ENCODE data around the gene USP36.

USP36 gene

GRCh38 chr17:78836420-78837021 lies 4.1 kb downstream of the USP36 start:
- DNase-seq, result no peak

GRCh38 chr17:78834571-78834970 lies 6.0 kb downstream of the USP36 start:
- no peak for DNase-seq

GRCh38 chr17:78832541-78832810 lies 8.1 kb downstream of the USP36 start:
- DNase-seq, result no peak

GRCh38 chr17:78831688-78832540 lies 8.7 kb downstream of the USP36 start:
- no peak for DNase-seq

GRCh38 chr17:78829477-78829876 lies 11.1 kb downstream of the USP36 start:
- no peak for DNase-seq

- peak; percentile 25 for DNase-seq
Observed at GRCh38 chr17:78828470-78829185, 12.0 kb downstream of the USP36 start.

- no peak for DNase-seq
Observed at GRCh38 chr17:78826836-78827509, 13.6 kb downstream of the USP36 start.

- DNase-seq, result no peak
Observed at GRCh38 chr17:78826421-78826820, 14.2 kb downstream of the USP36 start.

- no peak for DNase-seq
Observed at GRCh38 chr17:78825696-78826095, 14.9 kb downstream of the USP36 start.

GRCh38 chr17:78824240-78824639 lies 16.4 kb downstream of the USP36 start:
- DNase-seq, result no peak

- no peak for DNase-seq
Observed at GRCh38 chr17:78823282-78824046, 17.1 kb downstream of the USP36 start.

- DNase-seq, result no peak
Observed at GRCh38 chr17:78822552-78822951, 18.1 kb downstream of the USP36 start.

- no peak for DNase-seq
Observed at GRCh38 chr17:78821961-78822360, 18.7 kb downstream of the USP36 start.

- DNase-seq, result no peak
Observed at GRCh38 chr17:78820841-78821240, 19.8 kb downstream of the USP36 start.

- DNase-seq, result no peak
Observed at GRCh38 chr17:78819806-78820792, 20.5 kb downstream of the USP36 start.

GRCh38 chr17:78819402-78819801 lies 21.2 kb downstream of the USP36 start:
- no peak for DNase-seq

- DNase-seq, result peak; percentile 71
Observed at GRCh38 chr17:78818932-78819331, 21.7 kb downstream of the USP36 start.

- DNase-seq, result no peak
Observed at GRCh38 chr17:78818152-78818846, 22.3 kb downstream of the USP36 start.

GRCh38 chr17:78817123-78817522 lies 23.5 kb downstream of the USP36 start:
- peak; percentile 73 for DNase-seq

GRCh38 chr17:78815696-78816095 lies 24.9 kb downstream of the USP36 start:
- DNase-seq, result no peak

GRCh38 chr17:78812855-78813254 lies 27.8 kb downstream of the USP36 start:
- DNase-seq, result no peak

Measured in CD4-positive, alpha-beta T cell treated with Interleukin-17A for 4 hours (primary cell).